Effector memory CD4-positive, alpha-beta T cell (primary cell): ENCODE measurements around the gene RNASE8.

Source experiments
- DNase-seq, 3 donors: peaks; one replicate each; pipeline ENCODE4 v3.0.0-alpha.2; 2020
- H3K27ac ChIP-seq: 2 replicates; pipeline ENCODE4 v1.7.0; 2013; ENCODE audit warnings: mild to moderate bottlenecking, low read length, moderate library complexity; ENCODE audit not compliant: insufficient read depth, poor library complexity, severe bottlenecking
- H3K27me3 ChIP-seq: replicated peaks from 2 replicates; pipeline ENCODE4 v1.7.0; 2013; ENCODE audit warnings: mild to moderate bottlenecking, low read length; ENCODE audit not compliant: insufficient read depth, control insufficient read depth, poor library complexity, severe bottlenecking
- H3K36me3 ChIP-seq: 2 replicates; pipeline ENCODE4 v1.7.0; 2013; ENCODE audit warnings: mild to moderate bottlenecking, low read length, moderate library complexity; ENCODE audit not compliant: control insufficient read depth, insufficient read depth
- H3K4me1 ChIP-seq: 2 replicates; pipeline ENCODE4 v1.7.0; 2013; ENCODE audit warnings: low read length, mild to moderate bottlenecking; ENCODE audit not compliant: control insufficient read depth, insufficient read depth, poor library complexity, severe bottlenecking
- H3K4me3 ChIP-seq: 2 replicates; pipeline ENCODE4 v1.7.0; 2013; ENCODE audit warnings: low read length, low read depth, mild to moderate bottlenecking; ENCODE audit not compliant: insufficient read depth, poor library complexity, severe bottlenecking
- H3K9me3 ChIP-seq: 2 replicates; pipeline ENCODE4 v1.7.0; 2013; ENCODE audit warnings: mild to moderate bottlenecking, low read length, moderate library complexity; ENCODE audit not compliant: control insufficient read depth

RNASE8 gene

DNA sequence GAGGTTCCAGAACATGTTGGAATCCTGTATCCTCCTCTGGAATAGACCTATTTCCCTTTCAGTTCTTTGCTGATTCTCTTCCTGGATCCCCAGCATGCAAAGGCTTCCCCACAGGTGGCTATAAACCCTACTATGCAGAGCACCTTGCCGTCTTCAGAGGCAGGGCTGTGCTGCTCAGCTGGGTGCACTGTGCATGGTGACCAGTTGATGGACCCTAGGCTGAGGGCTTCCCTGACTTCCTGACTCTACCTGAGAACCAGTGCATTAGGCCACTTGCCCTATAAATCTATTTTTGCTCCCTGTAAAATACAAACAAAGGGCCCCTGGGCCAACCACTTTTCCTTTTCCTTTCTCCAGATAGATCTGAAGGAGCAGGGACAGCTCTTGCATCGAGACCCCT is 26.8 kb downstream of the RNASE8 start:
- DNase-seq, result no peak
- Histone ChIP-seq H3K27me3 (no peaks in the 10 kb centered on the region), H3K27ac (no peak overlapping the region), H3K4me1 (peaks cover 12% of the 10 kb centered on the region), H3K9me3 (no peaks in the 10 kb centered on the region), H3K4me3 (no peak overlapping the region), H3K36me3 (no peaks in the 10 kb centered on the region)

- Histone ChIP-seq H3K9me3 (no peaks in the 10 kb centered on the region), H3K36me3 (no peaks in the 10 kb centered on the region), H3K4me3 (no peak overlapping the region), H3K4me1 (peaks cover 12% of the 10 kb centered on the region), H3K27ac (no peak overlapping the region), H3K27me3 (no peaks in the 10 kb centered on the region)
- DNase-seq, result no peak
Measured at GRCh38 chr14:21084998-21085853, 27.6 kb downstream of the RNASE8 start.

- Histone ChIP-seq H3K27me3 (no peaks in the 10 kb centered on the region), H3K4me3 (no peak overlapping the region), H3K27ac (peak overlapping the region; percentile 86), H3K9me3 (no peaks in the 10 kb centered on the region), H3K36me3 (no peaks in the 10 kb centered on the region), H3K4me1 (peaks cover 12% of the 10 kb centered on the region)
- no peak for DNase-seq
Measured at GRCh38 chr14:21086908-21087293, 29.3 kb downstream of the RNASE8 start.

- peak overlapping the region; percentile 89 for H3K27ac ChIP-seq
Measured at GRCh38 chr14:21087294-21088091, 29.9 kb downstream of the RNASE8 start.

GRCh38 chr14:21088687-21089086 is 31.1 kb downstream of the RNASE8 start:
- Histone ChIP-seq H3K9me3 (no peaks in the 10 kb centered on the region), H3K27ac (peak overlapping the region; percentile 89), H3K36me3 (no peaks in the 10 kb centered on the region), H3K4me1 (peaks cover 12% of the 10 kb centered on the region), H3K4me3 (no peak overlapping the region), H3K27me3 (no peaks in the 10 kb centered on the region)
- DNase-seq, result no peak

More at GRCh38 chr14:21087294-21088091, 29.9 kb downstream of the RNASE8 start:
- no peaks in the 10 kb centered on the region for H3K9me3 ChIP-seq
- H3K4me1 ChIP-seq, result peaks cover 12% of the 10 kb centered on the region
- H3K36me3 ChIP-seq, result no peaks in the 10 kb centered on the region
- H3K27me3 ChIP-seq, result no peaks in the 10 kb centered on the region
- no peak overlapping the region for H3K4me3 ChIP-seq
- peak; percentile 79 to 85 (median 81) for DNase-seq

DNA sequence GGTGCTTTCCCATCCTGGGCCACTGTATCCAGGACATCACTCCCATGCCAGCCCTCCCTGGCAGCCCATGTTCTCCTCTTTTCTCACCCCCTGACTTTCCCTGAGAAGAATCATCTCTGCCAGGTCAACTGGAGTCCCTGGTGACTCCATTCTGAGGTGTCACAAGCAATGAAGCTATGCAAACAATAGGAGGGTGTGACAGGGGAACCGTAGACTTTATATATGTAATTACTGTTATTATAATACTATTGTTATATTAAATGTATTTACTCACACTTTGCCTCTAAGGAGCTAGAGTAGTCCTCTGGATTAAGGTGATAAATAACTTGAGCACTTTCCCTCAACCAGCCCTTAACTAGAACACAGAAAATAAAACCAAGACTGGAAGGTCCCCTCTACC is 31.6 kb downstream of the RNASE8 start:
- H3K27ac ChIP-seq, result peak overlapping the region; percentile 89
- DNase-seq, result no peak
- H3K4me1 ChIP-seq, result peaks cover 12% of the 10 kb centered on the region
- no peaks in the 10 kb centered on the region for H3K36me3 ChIP-seq
- no peaks in the 10 kb centered on the region for H3K9me3 ChIP-seq
- no peak overlapping the region for H3K4me3 ChIP-seq
- H3K27me3 ChIP-seq, result no peaks in the 10 kb centered on the region

DNA sequence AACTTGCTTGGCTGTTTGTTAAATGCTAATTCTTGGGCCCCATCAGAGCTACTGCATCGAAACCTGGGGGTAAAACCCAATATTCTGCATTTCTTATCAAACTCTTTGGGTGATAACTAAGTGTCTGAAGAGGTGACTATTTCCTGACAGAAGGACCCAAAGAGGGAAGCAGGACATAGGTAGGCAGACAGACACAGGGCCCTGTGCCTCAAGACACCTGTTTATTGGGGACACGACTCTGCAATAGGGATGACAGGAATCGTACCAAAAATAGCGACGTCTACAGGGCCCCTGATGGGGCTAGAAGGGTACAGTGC is 32.2 kb downstream of the RNASE8 start:
- H3K36me3 ChIP-seq, result no peaks in the 10 kb centered on the region
- no peaks in the 10 kb centered on the region for H3K27me3 ChIP-seq
- no peak overlapping the region for H3K4me3 ChIP-seq
- DNase-seq, result no peak
- peaks cover 12% of the 10 kb centered on the region for H3K4me1 ChIP-seq
- peak overlapping the region; percentile 1 for H3K27ac ChIP-seq
- H3K9me3 ChIP-seq, result no peaks in the 10 kb centered on the region

- no peaks in the 10 kb centered on the region for H3K9me3 ChIP-seq
- H3K27me3 ChIP-seq, result no peaks in the 10 kb centered on the region
- H3K27ac ChIP-seq, result peak overlapping the region; percentile 1
- H3K4me1 ChIP-seq, result peaks cover 12% of the 10 kb centered on the region
- H3K4me3 ChIP-seq, result no peak overlapping the region
- DNase-seq, result no peak
- no peaks in the 10 kb centered on the region for H3K36me3 ChIP-seq
Measured at GRCh38 chr14:21090194-21090939, 32.7 kb downstream of the RNASE8 start.

- H3K27me3 ChIP-seq, result no peaks in the 10 kb centered on the region
- DNase-seq, result no peak
- H3K36me3 ChIP-seq, result no peaks in the 10 kb centered on the region
- H3K9me3 ChIP-seq, result no peaks in the 10 kb centered on the region
- peaks cover 12% of the 10 kb centered on the region for H3K4me1 ChIP-seq
- peak overlapping the region; percentile 22 for H3K27ac ChIP-seq
- H3K4me3 ChIP-seq, result no peak overlapping the region
Measured at GRCh38 chr14:21090940-21091663, 33.5 kb downstream of the RNASE8 start.
